Neural progenitor cell (in vitro differentiated cells): Measurements from ENCODE around the gene CCR2. TPM values are rescaled to one million over a fixed set of nuclear protein-coding genes. Genes with fewer than 3 reads are reported as not detected.

Source experiments
- DNase-seq: peaks from one replicate; pipeline ENCODE4 v3.0.0-alpha.2; 2016; ENCODE audit warnings: low spot score
- H2AFZ ChIP-seq: fragments of 200-600 bp; sonication (generic); replicated peaks from 2 replicates; pipeline ENCODE4 v1.6.1; 2016; ENCODE audit warnings: antibody characterized with exemption
- H3F3A ChIP-seq: fragments of 200-600 bp; sonication (generic); 2 replicates; pipeline ENCODE4 v1.6.1; 2016; ENCODE audit warnings: antibody characterized with exemption, low read depth
- H3K27ac ChIP-seq: fragments of 200-600 bp; sonication (generic); 2 replicates; pipeline ENCODE4 v1.5.1; 2016; ENCODE audit warnings: mild to moderate bottlenecking
- H3K27me3 ChIP-seq: fragments of 200-600 bp; sonication (generic); 2 replicates; pipeline ENCODE4 v1.6.1; 2016; ENCODE audit warnings: mild to moderate bottlenecking, moderate library complexity
- H3K36me3 ChIP-seq: fragments of 200-600 bp; sonication (generic); 2 replicates; pipeline ENCODE4 v1.5.1; 2016
- H3K4me1 ChIP-seq: fragments of 200-600 bp; sonication (generic); 2 replicates; pipeline ENCODE4 v1.6.1; 2016; ENCODE audit warnings: mixed run types
- H3K4me2 ChIP-seq: fragments of 200-600 bp; sonication (generic); 2 replicates; pipeline ENCODE4 v1.6.1; 2016
- H3K4me3 ChIP-seq: fragments of 200-600 bp; sonication (generic); 2 replicates; pipeline ENCODE4 v1.5.1; 2016
- H3K79me2 ChIP-seq: fragments of 200-600 bp; sonication (generic); 2 replicates; pipeline ENCODE4 v1.6.1; 2016; ENCODE audit warnings: low read depth
- H3K9ac ChIP-seq: fragments of 200-600 bp; sonication (generic); 2 replicates; pipeline ENCODE4 v1.6.1; 2016
- H3K9me3 ChIP-seq: fragments of 200-600 bp; sonication (generic); 2 replicates; pipeline ENCODE4 v1.5.1; 2016; ENCODE audit warnings: low read depth
- H4K20me1 ChIP-seq: fragments of 200-600 bp; sonication (generic); 2 replicates; pipeline ENCODE4 v1.6.1; 2016; ENCODE audit warnings: low read depth
- H3K27ac Mint-ChIP-seq: 3 replicates; pipeline ENCODE4 v1.8.0; 2021; ENCODE audit warnings: mixed read lengths
- H3K27me3 Mint-ChIP-seq: 2 replicates; pipeline ENCODE4 v1.8.0; 2022; ENCODE audit warnings: low read depth, mild to moderate bottlenecking, inconsistent platforms, moderate library complexity, mixed read lengths; ENCODE audit not compliant: insufficient read depth
- H3K36me3 Mint-ChIP-seq: 3 replicates; pipeline ENCODE4 v1.8.0; 2021; ENCODE audit warnings: mixed read lengths
- H3K4me1 Mint-ChIP-seq: 3 replicates; pipeline ENCODE4 v1.8.0; 2021; ENCODE audit warnings: mixed read lengths
- H3K4me3 Mint-ChIP-seq: 3 replicates; pipeline ENCODE4 v1.8.0; 2021; ENCODE audit warnings: mild to moderate bottlenecking, moderate library complexity, mixed read lengths
- H3K9me3 Mint-ChIP-seq: 3 replicates; pipeline ENCODE4 v1.8.0; 2020; ENCODE audit warnings: mixed read lengths
- EZH2 ChIP-seq: fragments of 200-600 bp; sonication (generic); IDR thresholded peaks from 2 replicates; pipeline ENCODE4 v1.6.1; 2017; ENCODE audit warnings: antibody characterized with exemption, mild to moderate bottlenecking, moderate library complexity
- EZH2phosphoT487 ChIP-seq: fragments of 200-600 bp; sonication (generic); IDR thresholded peaks from 2 replicates; pipeline ENCODE4 v1.6.1; 2017; ENCODE audit warnings: antibody characterized with exemption
- total RNA-seq: library from RNA; depleted of rRNA; stranded (reverse); fragments of >200 nt; gene quantifications from 2 replicates; pipeline ENCODE4 v1.2.3, GENCODE V29; 2015; ENCODE audit warnings: low replicate concordance
- TF ChIP-seq, protein P1 (sequence below): fragments of 200-600 bp; sonication (generic); IDR thresholded peaks from 2 replicates; pipeline ENCODE4 v1.5.1; 2017; ENCODE audit warnings: antibody characterized with exemption, mild to moderate bottlenecking

CCR2 gene
- total RNA-seq, 1 donor from 2014 or later, result not detected

DNA sequence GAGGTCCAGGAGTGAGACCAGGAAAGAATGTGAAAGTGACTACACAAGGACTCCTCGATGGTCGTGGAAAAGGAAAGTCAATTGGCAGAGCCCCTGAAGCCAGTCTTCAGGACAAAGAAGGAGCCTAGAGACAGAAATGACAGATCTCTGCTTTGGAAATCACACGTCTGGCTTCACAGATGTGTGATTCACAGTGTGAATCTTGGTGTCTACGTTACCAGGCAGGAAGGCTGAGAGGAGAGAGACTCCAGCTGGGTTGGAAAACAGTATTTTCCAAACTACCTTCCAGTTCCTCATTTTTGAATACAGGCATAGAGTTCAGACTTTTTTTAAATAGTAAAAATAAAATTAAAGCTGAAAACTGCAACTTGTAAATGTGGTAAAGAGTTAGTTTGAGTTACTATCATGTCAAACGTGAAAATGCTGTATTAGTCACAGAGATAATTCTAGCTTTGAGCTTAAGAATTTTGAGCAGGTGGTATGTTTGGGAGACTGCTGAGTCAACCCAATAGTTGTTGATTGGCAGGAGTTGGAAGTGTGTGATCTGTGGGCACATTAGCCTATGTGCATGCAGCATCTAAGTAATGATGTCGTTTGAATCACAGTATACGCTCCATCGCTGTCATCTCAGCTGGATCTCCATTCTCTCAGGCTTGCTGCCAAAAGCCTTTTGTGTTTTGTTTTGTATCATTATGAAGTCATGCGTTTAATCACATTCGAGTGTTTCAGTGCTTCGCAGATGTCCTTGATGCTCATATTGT is 6.0 kb downstream of the CCR2 start:
- peak overlapping the region; percentile 26 for H2AFZ ChIP-seq
- no peak overlapping the region for H3K9ac ChIP-seq
- peak overlapping the region; percentile 28 for H3K4me2 ChIP-seq
- peaks cover 3% of the 10 kb centered on the region for H3F3A ChIP-seq
- Mint-ChIP-seq H3K4me3 (no peak overlapping the region), H3K27ac (peak overlapping the region; percentile 19), H3K27me3 (peaks cover 3% of the 10 kb centered on the region), H3K9me3 (no peaks in the 10 kb centered on the region), H3K36me3 (no peaks in the 10 kb centered on the region), H3K4me1 (peaks cover 26% of the 10 kb centered on the region)
- H3K36me3 ChIP-seq, result no peaks in the 10 kb centered on the region
- H3K4me1 ChIP-seq, result peaks cover 17% of the 10 kb centered on the region
- H3K4me3 ChIP-seq, result no peak overlapping the region
- TF ChIP-seq EZH2 (no peak), EZH2phosphoT487 (peak; percentile 36)
- TF ChIP-seq, protein P1, sequence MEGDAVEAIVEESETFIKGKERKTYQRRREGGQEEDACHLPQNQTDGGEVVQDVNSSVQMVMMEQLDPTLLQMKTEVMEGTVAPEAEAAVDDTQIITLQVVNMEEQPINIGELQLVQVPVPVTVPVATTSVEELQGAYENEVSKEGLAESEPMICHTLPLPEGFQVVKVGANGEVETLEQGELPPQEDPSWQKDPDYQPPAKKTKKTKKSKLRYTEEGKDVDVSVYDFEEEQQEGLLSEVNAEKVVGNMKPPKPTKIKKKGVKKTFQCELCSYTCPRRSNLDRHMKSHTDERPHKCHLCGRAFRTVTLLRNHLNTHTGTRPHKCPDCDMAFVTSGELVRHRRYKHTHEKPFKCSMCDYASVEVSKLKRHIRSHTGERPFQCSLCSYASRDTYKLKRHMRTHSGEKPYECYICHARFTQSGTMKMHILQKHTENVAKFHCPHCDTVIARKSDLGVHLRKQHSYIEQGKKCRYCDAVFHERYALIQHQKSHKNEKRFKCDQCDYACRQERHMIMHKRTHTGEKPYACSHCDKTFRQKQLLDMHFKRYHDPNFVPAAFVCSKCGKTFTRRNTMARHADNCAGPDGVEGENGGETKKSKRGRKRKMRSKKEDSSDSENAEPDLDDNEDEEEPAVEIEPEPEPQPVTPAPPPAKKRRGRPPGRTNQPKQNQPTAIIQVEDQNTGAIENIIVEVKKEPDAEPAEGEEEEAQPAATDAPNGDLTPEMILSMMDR, result no peak
- no peaks in the 10 kb centered on the region for H3K79me2 ChIP-seq
- no peak overlapping the region for H3K27ac ChIP-seq
- no peaks in the 10 kb centered on the region for H3K27me3 ChIP-seq
- H4K20me1 ChIP-seq, result no peaks in the 10 kb centered on the region
- DNase-seq, result peak; percentile 79
- H3K9me3 ChIP-seq, result no peaks in the 10 kb centered on the region

DNA sequence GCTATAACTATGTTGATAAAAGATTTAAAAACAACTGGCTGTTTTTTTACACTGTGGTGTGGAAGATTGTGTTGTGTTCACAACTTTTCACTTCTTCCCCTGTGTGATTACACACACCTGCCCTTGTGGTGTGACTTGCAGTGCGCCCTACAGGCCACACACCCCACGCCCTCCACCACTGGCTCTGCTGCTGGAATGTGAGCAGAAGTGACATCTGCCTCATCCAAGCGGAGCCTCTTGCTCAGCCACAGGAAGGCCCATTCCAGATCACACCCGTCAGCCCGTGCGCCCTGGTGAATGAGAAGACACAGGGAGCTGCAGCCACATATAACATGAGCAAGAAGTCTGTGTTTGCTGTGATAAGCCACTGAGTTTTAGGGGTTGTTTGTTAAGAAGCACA is 7.0 kb downstream of the CCR2 start:
- Histone ChIP-seq H2AFZ (no peak overlapping the region), H3K4me2 (peak overlapping the region; percentile 28), H3K27ac (peak overlapping the region; percentile 68), H3K27me3 (no peaks in the 10 kb centered on the region), H3K9me3 (no peaks in the 10 kb centered on the region), H3K4me1 (peaks cover 17% of the 10 kb centered on the region), H3F3A (peaks cover 3% of the 10 kb centered on the region), H3K36me3 (no peaks in the 10 kb centered on the region), H3K79me2 (no peaks in the 10 kb centered on the region), H3K9ac (no peak overlapping the region), H3K4me3 (no peak overlapping the region), H4K20me1 (no peaks in the 10 kb centered on the region)
- Mint-ChIP-seq H3K27me3 (peaks cover 6% of the 10 kb centered on the region), H3K9me3 (no peaks in the 10 kb centered on the region), H3K4me1 (peaks cover 26% of the 10 kb centered on the region), H3K27ac (peak overlapping the region; percentile 87), H3K36me3 (no peaks in the 10 kb centered on the region), H3K4me3 (peak overlapping the region; percentile 30)
- no peak for DNase-seq
- TF ChIP-seq EZH2phosphoT487, result no peak
- TF ChIP-seq EZH2, result no peak
- TF ChIP-seq, protein P1, result no peak

DNA sequence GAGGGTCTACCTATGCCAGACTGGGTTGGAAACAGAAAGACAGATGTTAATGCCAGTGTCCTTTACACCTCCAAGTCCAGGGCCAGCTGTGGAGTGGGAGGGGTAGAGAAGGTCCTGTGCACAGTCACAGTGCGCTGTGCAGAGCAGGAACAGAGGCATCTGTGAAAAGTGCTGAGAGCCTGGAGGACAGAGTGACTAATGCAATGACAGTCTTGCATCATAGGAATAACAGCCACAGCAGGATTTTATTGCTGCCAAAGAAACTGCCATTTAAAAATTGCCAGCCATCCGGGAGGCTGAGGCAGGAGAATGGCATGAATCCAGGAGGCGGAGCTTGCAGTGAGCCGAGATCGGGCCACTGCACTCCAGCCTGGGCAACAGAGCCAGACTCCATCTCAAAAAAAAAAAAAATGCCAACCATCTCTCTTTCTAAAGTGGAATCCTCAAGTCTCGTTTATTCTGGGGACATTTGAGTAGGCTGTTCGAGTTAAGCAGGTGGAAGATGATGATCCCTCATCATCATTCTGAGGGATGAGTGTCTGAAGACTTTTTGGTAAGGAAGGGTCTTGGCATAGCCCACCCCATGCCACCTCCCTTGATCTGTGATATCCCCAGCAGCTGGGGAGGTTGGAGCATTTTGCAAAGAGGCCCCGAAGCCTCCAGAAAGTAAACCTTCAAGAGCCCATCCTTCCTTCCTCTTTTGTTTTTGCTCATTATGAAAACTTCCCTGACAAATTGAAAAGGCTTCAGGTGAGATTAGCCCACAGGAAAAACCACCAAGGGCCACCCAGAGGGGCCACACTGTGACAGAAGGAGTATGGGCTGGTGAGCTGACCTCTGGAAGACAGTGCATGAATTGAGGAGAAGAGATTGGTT is 7.7 kb downstream of the CCR2 start:
- H3F3A ChIP-seq, result peaks cover 3% of the 10 kb centered on the region
- no peaks in the 10 kb centered on the region for H3K79me2 ChIP-seq
- no peak overlapping the region for H2AFZ ChIP-seq
- no peak for DNase-seq
- H4K20me1 ChIP-seq, result no peaks in the 10 kb centered on the region
- no peak overlapping the region for H3K27ac ChIP-seq
- no peaks in the 10 kb centered on the region for H3K9me3 Mint-ChIP-seq
- H3K4me1 ChIP-seq, result peaks cover 17% of the 10 kb centered on the region
- H3K4me3 Mint-ChIP-seq, result no peak overlapping the region
- H3K4me2 ChIP-seq, result no peak overlapping the region
- no peak for TF ChIP-seq EZH2
- TF ChIP-seq, protein P1, result no peak
- TF ChIP-seq EZH2phosphoT487, result no peak
- H3K36me3 Mint-ChIP-seq, result no peaks in the 10 kb centered on the region
- peaks cover 26% of the 10 kb centered on the region for H3K4me1 Mint-ChIP-seq
- no peak overlapping the region for H3K27ac Mint-ChIP-seq
- no peaks in the 10 kb centered on the region for H3K27me3 ChIP-seq
- H3K27me3 Mint-ChIP-seq, result peaks cover 9% of the 10 kb centered on the region
- H3K9me3 ChIP-seq, result no peaks in the 10 kb centered on the region
- no peak overlapping the region for H3K4me3 ChIP-seq
- no peak overlapping the region for H3K9ac ChIP-seq
- H3K36me3 ChIP-seq, result no peaks in the 10 kb centered on the region
